HCT116 (cell line): Measurements from ENCODE around the gene DPF3. TPM values are rescaled to one million over a fixed set of nuclear protein-coding genes. Genes with fewer than 3 reads are reported as not detected.

Source experiments
- ATAC-seq: fragments of 200-7000 bp; cut with Tn5 transposase; 2 replicates; pipeline ENCODE4 v1.9.1; 2020; ENCODE audit warnings: mild to moderate bottlenecking, moderate library complexity
- BruUV-seq: library from RNA; stranded (reverse); fragments of 400-500 nt; replicated peaks from 2 replicates; lab custom pipeline; 2021; lab: Mats Ljungman, UMichigan
- CTCF ChIA-PET: fragments of 300-600 bp; sonication (Branson Sonifier 250); formaldehyde crosslinking; loops from one replicate; lab custom pipeline; 2021; ENCODE audit warnings: antibody characterized with exemption; lab: Charles Lee
- POLR2A ChIA-PET: fragments of 300-600, 350-600 bp; sonication (Branson Sonifier 250); formaldehyde crosslinking; loops from one replicate; lab custom pipeline; 2021; ENCODE audit warnings: antibody characterized with exemption; lab: Charles Lee
- RAD21 ChIA-PET, 2 experiments: fragments of 300-600 bp; sonication (Branson Sonifier 250); formaldehyde crosslinking; loops; one replicate each; lab custom pipeline; 2023; ENCODE audit warnings: low total read pairs in 2 of 2; ENCODE audit not compliant: uncharacterized antibody in 2 of 2, unreplicated experiment in 2 of 2, low non-redundant PET in 1 of 2; lab: Charles Lee
- DNase-seq: peaks from one replicate; pipeline ENCODE4 v3.0.0-alpha.2; 2010; ENCODE audit warnings: low read depth, low spot score
- H2AFZ ChIP-seq: fragments of 200-600 bp; shearing (Covaris generic), sonication (generic); 2 replicates; pipeline ENCODE4 v1.6.1; 2017; ENCODE audit warnings: low read depth, mixed run types, mixed read lengths, antibody characterized with exemption, low read length; ENCODE audit not compliant: poor library complexity, severe bottlenecking
- H3K27ac ChIP-seq: 2 replicates; pipeline ENCODE4 v1.5.1; 2012; ENCODE audit warnings: low read depth, low read length
- H3K27me3 ChIP-seq: fragments of 200-600 bp; sonication (generic); 2 replicates; pipeline ENCODE4 v1.6.1; 2016; ENCODE audit warnings: mixed run types, low read length, mixed read lengths; ENCODE audit not compliant: insufficient read depth
- H3K36me3 ChIP-seq, 2 experiments: fragments of 200-500 bp in 1 of 2; fragments of 200-600 bp in 1 of 2; sonication (Bioruptor generic) in 1 of 2; sonication (generic) in 1 of 2; 2 replicates each; pipeline versions ENCODE4 v1.5.1 to v1.6.1; 2014 to 2016; ENCODE audit warnings: low read length in 2 of 2, inconsistent platforms in 1 of 2, mixed read lengths in 1 of 2, mixed run types in 1 of 2; ENCODE audit not compliant: insufficient read depth in 2 of 2, control insufficient read depth in 1 of 2
- H3K4me1 ChIP-seq, 2 experiments: fragments of 200-600 bp in 1 of 2; sonication (generic) in 1 of 2; 2 replicates each; pipeline versions ENCODE4 v1.5.1 to v1.6.1; 2012 to 2017; ENCODE audit warnings: low read length in 2 of 2, inconsistent platforms in 1 of 2, mild to moderate bottlenecking in 1 of 2, mixed read lengths in 1 of 2, mixed run types in 1 of 2, moderate library complexity in 1 of 2; ENCODE audit not compliant: insufficient read depth in 2 of 2, control insufficient read depth in 1 of 2
- H3K4me2 ChIP-seq: fragments of 200-600 bp; sonication (generic); 2 replicates; pipeline ENCODE4 v1.6.1; 2017; ENCODE audit warnings: mixed run types, low read length, mixed read lengths
- H3K4me3 ChIP-seq, 2 experiments: fragments of 200-600 bp in 1 of 2; sonication (generic) in 1 of 2; replicated peaks in 1 of 2; 2 replicates each; pipeline ENCODE4 v1.5.1; 2011 to 2016; ENCODE audit warnings: low read length in 2 of 2, control low read depth in 1 of 2, low read depth in 1 of 2, mild to moderate bottlenecking in 1 of 2, mixed read lengths in 1 of 2, mixed run types in 1 of 2
- H3K79me2 ChIP-seq: fragments of 200-600 bp; sonication (generic); 2 replicates; pipeline ENCODE4 v1.6.1; 2017; ENCODE audit warnings: mild to moderate bottlenecking, mixed run types, low read length, moderate library complexity, mixed read lengths; ENCODE audit not compliant: insufficient read depth
- H3K9ac ChIP-seq: fragments of 200-600 bp; sonication (generic); 2 replicates; pipeline ENCODE4 v1.6.1; 2016; ENCODE audit warnings: low read length, mixed read lengths
- H3K9me2 ChIP-seq: fragments of 200-600 bp; sonication (generic), shearing (Covaris generic); 2 replicates; pipeline ENCODE4 v1.6.1; 2017; ENCODE audit warnings: mixed run types, mild to moderate bottlenecking, moderate library complexity; ENCODE audit not compliant: insufficient read depth
- H3K9me3 ChIP-seq, 2 experiments: fragments of 200-500 bp in 1 of 2; fragments of 200-600 bp in 1 of 2; sonication (Bioruptor generic) in 1 of 2; sonication (generic) in 1 of 2; 2 replicates each; pipeline ENCODE4 v1.6.1; 2014 to 2017; ENCODE audit warnings: low read length in 2 of 2, mixed read lengths in 2 of 2, inconsistent platforms in 1 of 2, low read depth in 1 of 2, mild to moderate bottlenecking in 1 of 2, mixed run types in 1 of 2, moderate library complexity in 1 of 2; ENCODE audit not compliant: control insufficient read depth in 1 of 2, insufficient read depth in 1 of 2
- H4K20me1 ChIP-seq: fragments of 200-600 bp; sonication (generic), shearing (Covaris generic); 2 replicates; pipeline ENCODE4 v1.6.1; 2017; ENCODE audit warnings: mixed run types, mild to moderate bottlenecking, moderate library complexity; ENCODE audit not compliant: insufficient read depth
- CBX3 ChIP-seq: IDR thresholded peaks from 2 replicates; pipeline ENCODE4 v1.6.1; 2012; ENCODE audit warnings: low read depth
- EGR1 ChIP-seq: IDR thresholded peaks from 2 replicates; pipeline ENCODE4 v1.6.1; 2012; ENCODE audit warnings: low read depth
- EZH2 ChIP-seq: fragments of 200-600 bp; sonication (generic); IDR thresholded peaks from 2 replicates; pipeline ENCODE4 v1.6.1; 2017; ENCODE audit warnings: antibody characterized with exemption, mixed run types
- MAX ChIP-seq: IDR thresholded peaks from 2 replicates; pipeline ENCODE4 v1.6.1; 2012
- POLR2A ChIP-seq: IDR thresholded peaks from 2 replicates; pipeline ENCODE4 v1.7.0; 2011; ENCODE audit warnings: borderline replicate concordance; ENCODE audit not compliant: insufficient read depth, insufficient read length; ENCODE audit errors: extremely low read depth
- POLR2AphosphoS5 ChIP-seq: IDR thresholded peaks from 2 replicates; pipeline ENCODE4 v1.6.1; 2011; ENCODE audit warnings: mild to moderate bottlenecking, low read depth, low read length, moderate library complexity
- RAD21 ChIP-seq: IDR thresholded peaks from 2 replicates; pipeline ENCODE4 v1.6.1; 2012; ENCODE audit warnings: low read depth, mild to moderate bottlenecking
- SIN3A ChIP-seq: IDR thresholded peaks from 2 replicates; pipeline ENCODE4 v1.6.1; 2012; ENCODE audit warnings: low read depth
- SRF ChIP-seq: IDR thresholded peaks from 2 replicates; pipeline ENCODE4 v1.6.1; 2012; ENCODE audit warnings: low read depth
- YY1 ChIP-seq: IDR thresholded peaks from 2 replicates; pipeline ENCODE4 v1.6.1; 2011; ENCODE audit warnings: low read length, low read depth, moderate library complexity, mild to moderate bottlenecking; ENCODE audit not compliant: insufficient replicate concordance; ENCODE audit errors: extremely low read depth
- ZBTB33 ChIP-seq: IDR thresholded peaks from 2 replicates; pipeline ENCODE4 v1.6.1; 2011; ENCODE audit warnings: mild to moderate bottlenecking, low read length, moderate library complexity; ENCODE audit not compliant: insufficient replicate concordance; ENCODE audit errors: extremely low read depth
- ZFX ChIP-seq: fragments of 450-650 bp; IDR thresholded peaks from 2 replicates; pipeline ENCODE4 v1.6.1; 2017
- intact Hi-C: fragments of 100-400 bp; cut with micrococcal nuclease; formaldehyde crosslinking; loops from 2 replicates; pipeline ENCODE4 v1.10.0; 2022
- total RNA-seq: library from RNA; stranded (reverse); gene quantifications from one replicate; pipeline ENCODE4 v1.2.1, GENCODE V29; 2021; ENCODE audit not compliant: unreplicated experiment
- TF ChIP-seq, protein P1 (sequence below), 3 experiments: fragments of 200-600 bp in 1 of 3; sonication (generic) in 1 of 3; IDR thresholded peaks in 2 of 3; conservative IDR thresholded peaks in 1 of 3; 2 replicates each; pipeline ENCODE4 v1.5.1; 2012 to 2017; ENCODE audit warnings: low read depth in 2 of 3, low read length in 2 of 3, antibody characterized with exemption in 1 of 3, borderline replicate concordance in 1 of 3, control low read depth in 1 of 3, mild to moderate bottlenecking in 1 of 3, mixed read lengths in 1 of 3, mixed run types in 1 of 3, moderate library complexity in 1 of 3; ENCODE audit not compliant: insufficient read depth in 1 of 3
- TF ChIP-seq, protein P2 (sequence below): IDR thresholded peaks from 2 replicates; pipeline ENCODE4 v1.6.1; 2012; ENCODE audit warnings: low read depth

The DPF3 gene
- total RNA-seq, 1 experiment from 2014 or later, result 0.27 TPM

- Histone ChIP-seq H3K79me2 (no peaks in the 10 kb centered on the region), H2AFZ (no peak overlapping the region), H3K36me3 (no peaks in the 10 kb centered on the region), H3K27ac (no peak overlapping the region), H3K4me3 (no peak overlapping the region), H3K9me2 (no peaks in the 10 kb centered on the region), H3K9ac (no peak overlapping the region), H3K9me3 (no peaks in the 10 kb centered on the region), H3K27me3 (peaks cover 35% of the 10 kb centered on the region; the same call in 1 of the 2 replicates), H3K4me1 (peaks cover 0 to 9% of the 10 kb centered on the region in 2 experiments; a peak in 1 of 4 replicates), H4K20me1 (no peaks in the 10 kb centered on the region), H3K4me2 (no peak overlapping the region)
- DNase-seq (no peak), ATAC-seq (no peak)
- no TSS peak for BruUV-seq
- RAD21 ChIA-PET, result no interaction called here
- no peak for TF ChIP-seq SIN3A
- no peak for TF ChIP-seq MAX
- no peak for TF ChIP-seq ZFX
- TF ChIP-seq, protein P1, sequence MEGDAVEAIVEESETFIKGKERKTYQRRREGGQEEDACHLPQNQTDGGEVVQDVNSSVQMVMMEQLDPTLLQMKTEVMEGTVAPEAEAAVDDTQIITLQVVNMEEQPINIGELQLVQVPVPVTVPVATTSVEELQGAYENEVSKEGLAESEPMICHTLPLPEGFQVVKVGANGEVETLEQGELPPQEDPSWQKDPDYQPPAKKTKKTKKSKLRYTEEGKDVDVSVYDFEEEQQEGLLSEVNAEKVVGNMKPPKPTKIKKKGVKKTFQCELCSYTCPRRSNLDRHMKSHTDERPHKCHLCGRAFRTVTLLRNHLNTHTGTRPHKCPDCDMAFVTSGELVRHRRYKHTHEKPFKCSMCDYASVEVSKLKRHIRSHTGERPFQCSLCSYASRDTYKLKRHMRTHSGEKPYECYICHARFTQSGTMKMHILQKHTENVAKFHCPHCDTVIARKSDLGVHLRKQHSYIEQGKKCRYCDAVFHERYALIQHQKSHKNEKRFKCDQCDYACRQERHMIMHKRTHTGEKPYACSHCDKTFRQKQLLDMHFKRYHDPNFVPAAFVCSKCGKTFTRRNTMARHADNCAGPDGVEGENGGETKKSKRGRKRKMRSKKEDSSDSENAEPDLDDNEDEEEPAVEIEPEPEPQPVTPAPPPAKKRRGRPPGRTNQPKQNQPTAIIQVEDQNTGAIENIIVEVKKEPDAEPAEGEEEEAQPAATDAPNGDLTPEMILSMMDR (IDR thresholded peaks at IDR 0.05 in 2 of 3, conservative IDR thresholded peaks at IDR 0.05 in 1 of 3; ENCODE audit: borderline replicate concordance in 1 of 3, insufficient read depth in 1 of 3, low read depth in 2 of 3, low read length in 2 of 3), result no peak
- TF ChIP-seq POLR2AphosphoS5, result no peak
- TF ChIP-seq, protein P2, sequence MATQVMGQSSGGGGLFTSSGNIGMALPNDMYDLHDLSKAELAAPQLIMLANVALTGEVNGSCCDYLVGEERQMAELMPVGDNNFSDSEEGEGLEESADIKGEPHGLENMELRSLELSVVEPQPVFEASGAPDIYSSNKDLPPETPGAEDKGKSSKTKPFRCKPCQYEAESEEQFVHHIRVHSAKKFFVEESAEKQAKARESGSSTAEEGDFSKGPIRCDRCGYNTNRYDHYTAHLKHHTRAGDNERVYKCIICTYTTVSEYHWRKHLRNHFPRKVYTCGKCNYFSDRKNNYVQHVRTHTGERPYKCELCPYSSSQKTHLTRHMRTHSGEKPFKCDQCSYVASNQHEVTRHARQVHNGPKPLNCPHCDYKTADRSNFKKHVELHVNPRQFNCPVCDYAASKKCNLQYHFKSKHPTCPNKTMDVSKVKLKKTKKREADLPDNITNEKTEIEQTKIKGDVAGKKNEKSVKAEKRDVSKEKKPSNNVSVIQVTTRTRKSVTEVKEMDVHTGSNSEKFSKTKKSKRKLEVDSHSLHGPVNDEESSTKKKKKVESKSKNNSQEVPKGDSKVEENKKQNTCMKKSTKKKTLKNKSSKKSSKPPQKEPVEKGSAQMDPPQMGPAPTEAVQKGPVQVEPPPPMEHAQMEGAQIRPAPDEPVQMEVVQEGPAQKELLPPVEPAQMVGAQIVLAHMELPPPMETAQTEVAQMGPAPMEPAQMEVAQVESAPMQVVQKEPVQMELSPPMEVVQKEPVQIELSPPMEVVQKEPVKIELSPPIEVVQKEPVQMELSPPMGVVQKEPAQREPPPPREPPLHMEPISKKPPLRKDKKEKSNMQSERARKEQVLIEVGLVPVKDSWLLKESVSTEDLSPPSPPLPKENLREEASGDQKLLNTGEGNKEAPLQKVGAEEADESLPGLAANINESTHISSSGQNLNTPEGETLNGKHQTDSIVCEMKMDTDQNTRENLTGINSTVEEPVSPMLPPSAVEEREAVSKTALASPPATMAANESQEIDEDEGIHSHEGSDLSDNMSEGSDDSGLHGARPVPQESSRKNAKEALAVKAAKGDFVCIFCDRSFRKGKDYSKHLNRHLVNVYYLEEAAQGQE, result no peak
- no peak for TF ChIP-seq YY1
- TF ChIP-seq SRF, result no peak
- TF ChIP-seq EGR1, result no peak
- no peak for TF ChIP-seq RAD21
- TF ChIP-seq POLR2A, result no peak
- TF ChIP-seq CBX3, result no peak
- no peak for TF ChIP-seq EZH2
- TF ChIP-seq ZBTB33, result no peak
- CTCF ChIA-PET, result no interaction called here
- intact Hi-C loops, result no loop called here
- POLR2A ChIA-PET, result no interaction called here
Measured at GRCh38 chr14:72647782-72648181, 246.1 kb downstream of the DPF3 start.
